ENCODE data around the gene UBE2Q2. TPM values are rescaled to one million over a fixed set of nuclear protein-coding genes. Genes with fewer than 3 reads are reported as not detected.
"Not testable (repeated sequence)": the region's sequence is repeated elsewhere in the genome, so short reads cannot be mapped to it uniquely, and the experiment has no call there.

UBE2Q2 gene
- total RNA-seq, 4 donors from 2014 or later: 64.3 to 76.7 (median 73.3) TPM

GRCh38 chr15:75801859-75802593 lies 41.2 kb upstream of the UBE2Q2 start:
- no peaks in the 10 kb centered on the region for H3K9me3 ChIP-seq
- no peaks in the 10 kb centered on the region for H3K36me3 ChIP-seq
- intact Hi-C loops (cut with DNase I): loop anchor here (5.0 to 10.0 kb wide), 6 partner anchors 75 to 435 kb away; partner anchors contain the start of genes MAN2C1 and SNUPN
- TF ChIP-seq POLR2AphosphoS5 (IDR thresholded peaks at IDR 0.05): peak in 1 of 2 donors; percentile 19
- TF ChIP-seq, protein P1, sequence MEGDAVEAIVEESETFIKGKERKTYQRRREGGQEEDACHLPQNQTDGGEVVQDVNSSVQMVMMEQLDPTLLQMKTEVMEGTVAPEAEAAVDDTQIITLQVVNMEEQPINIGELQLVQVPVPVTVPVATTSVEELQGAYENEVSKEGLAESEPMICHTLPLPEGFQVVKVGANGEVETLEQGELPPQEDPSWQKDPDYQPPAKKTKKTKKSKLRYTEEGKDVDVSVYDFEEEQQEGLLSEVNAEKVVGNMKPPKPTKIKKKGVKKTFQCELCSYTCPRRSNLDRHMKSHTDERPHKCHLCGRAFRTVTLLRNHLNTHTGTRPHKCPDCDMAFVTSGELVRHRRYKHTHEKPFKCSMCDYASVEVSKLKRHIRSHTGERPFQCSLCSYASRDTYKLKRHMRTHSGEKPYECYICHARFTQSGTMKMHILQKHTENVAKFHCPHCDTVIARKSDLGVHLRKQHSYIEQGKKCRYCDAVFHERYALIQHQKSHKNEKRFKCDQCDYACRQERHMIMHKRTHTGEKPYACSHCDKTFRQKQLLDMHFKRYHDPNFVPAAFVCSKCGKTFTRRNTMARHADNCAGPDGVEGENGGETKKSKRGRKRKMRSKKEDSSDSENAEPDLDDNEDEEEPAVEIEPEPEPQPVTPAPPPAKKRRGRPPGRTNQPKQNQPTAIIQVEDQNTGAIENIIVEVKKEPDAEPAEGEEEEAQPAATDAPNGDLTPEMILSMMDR (IDR thresholded peaks at IDR 0.05): peak in 2 of 3 experiments; percentile 84 to 97
- TF ChIP-seq POLR2A (IDR thresholded peaks at IDR 0.05; ENCODE audit: low read depth): no peak
- H3K27ac ChIP-seq (replicated peaks in 1 of 4): no peak overlapping the region
- DNase-seq (ENCODE audit: extremely low spot score): no peak
- H3K27me3 ChIP-seq: peaks cover 0 to 38% (median 0%) of the 10 kb centered on the region in 4 donors
- peak overlapping the region; percentile 28 to 50 (median 31) for H3K4me3 ChIP-seq
- peaks cover 8 to 9% (median 9%) of the 10 kb centered on the region in 4 donors for H3K4me1 ChIP-seq
- WGBS: 8% methylated on average over 15 of the region's 25 CpGs

- not testable (repeated sequence) for DNase-seq (ENCODE audit: extremely low spot score); H3K4me1 ChIP-seq; H3K9me3 ChIP-seq; H3K27ac ChIP-seq (replicated peaks in 1 of 4); H3K36me3 ChIP-seq; H3K4me3 ChIP-seq
- H3K27me3 ChIP-seq: peaks cover 0 to 23% (median 0%) of the 10 kb centered on the region in 4 donors
- WGBS: 88% methylated on average over 2 of the region's 2 CpGs
- intact Hi-C loops (cut with DNase I): loop anchor here (10.0 kb wide), 2 partner anchors 183 to 327 kb away; partner anchors contain the start of gene SNUPN
These were observed 35.8 kb upstream of the UBE2Q2 start for GRCh38 chr15:75807486-75807885.

GRCh38 chr15:75808009-75808408 lies 35.2 kb upstream of the UBE2Q2 start:
- peaks cover 0 to 19% (median 0%) of the 10 kb centered on the region in 4 donors for H3K27me3 ChIP-seq
- 100% methylated on average over 1 of the region's 6 CpGs for WGBS
- H3K4me3 ChIP-seq; H3K27ac ChIP-seq (replicated peaks in 1 of 4); H3K9me3 ChIP-seq; H3K4me1 ChIP-seq; H3K36me3 ChIP-seq; DNase-seq (ENCODE audit: extremely low spot score): not testable (repeated sequence)
- intact Hi-C loops (cut with DNase I): loop anchor here (10.0 kb wide), 2 partner anchors 183 to 327 kb away; partner anchors contain the start of gene SNUPN

DNA sequence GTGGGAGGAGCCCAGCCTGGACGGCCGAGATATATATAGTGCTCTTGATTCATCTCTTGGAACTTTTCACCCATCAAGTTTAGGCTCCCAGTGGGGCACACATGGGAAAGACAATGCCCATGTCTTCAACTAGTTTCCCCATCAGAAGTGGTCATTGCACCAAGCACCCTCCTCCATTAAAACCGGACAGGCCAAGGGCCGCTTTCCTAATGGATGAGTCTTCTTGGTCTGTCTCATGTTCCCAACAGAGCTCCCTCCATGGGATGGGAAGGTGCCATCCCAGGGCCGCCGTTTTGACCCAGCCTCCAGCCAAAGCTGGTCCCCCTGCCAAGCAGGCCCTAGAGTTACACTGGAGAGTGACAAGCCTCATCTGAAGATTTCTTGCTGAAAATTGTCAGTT lies 34.7 kb upstream of the UBE2Q2 start:
- intact Hi-C loops (cut with DNase I): loop anchor here (10.0 kb wide), 2 partner anchors 184 to 326 kb away; partner anchors contain the start of gene SNUPN
- H3K36me3 ChIP-seq: no peaks in the 10 kb centered on the region
- H3K4me1 ChIP-seq: no peaks in the 10 kb centered on the region
- no peak for DNase-seq (ENCODE audit: extremely low spot score)
- H3K27ac ChIP-seq (replicated peaks in 1 of 4): no peak overlapping the region
- H3K4me3 ChIP-seq: no peak overlapping the region
- TF ChIP-seq EP300 (IDR thresholded peaks at IDR 0.05) (no peak), POLR2AphosphoS5 (IDR thresholded peaks at IDR 0.05) (no peak), POLR2A (IDR thresholded peaks at IDR 0.05; ENCODE audit: low read depth) (no peak)
- TF ChIP-seq, protein P1 (IDR thresholded peaks at IDR 0.05): no peak
- 80% methylated on average over 5 of the region's 6 CpGs for WGBS
- H3K9me3 ChIP-seq: no peaks in the 10 kb centered on the region
- peaks cover 0 to 19% (median 0%) of the 10 kb centered on the region in 4 donors for H3K27me3 ChIP-seq

- Histone ChIP-seq H3K27ac (replicated peaks in 1 of 4) (no peak overlapping the region), H3K9me3 (no peaks in the 10 kb centered on the region), H3K4me3 (no peak overlapping the region), H3K4me1 (no peaks in the 10 kb centered on the region), H3K36me3 (no peaks in the 10 kb centered on the region), H3K27me3 (peaks cover 0 to 11% (median 0%) of the 10 kb centered on the region in 4 donors)
- intact Hi-C loops (cut with DNase I): loop anchor here (10.0 kb wide), 2 partner anchors 185 to 325 kb away; partner anchors contain the start of gene SNUPN
- TF ChIP-seq, protein P1 (IDR thresholded peaks at IDR 0.05): peak; percentile 10 to 42 (median 41)
- no peak for TF ChIP-seq POLR2AphosphoS5 (IDR thresholded peaks at IDR 0.05)
- no peak for TF ChIP-seq EP300 (IDR thresholded peaks at IDR 0.05)
- 68% methylated on average over 10 of the region's 10 CpGs for WGBS
- DNase-seq (ENCODE audit: extremely low spot score): no peak
These were observed 33.1 kb upstream of the UBE2Q2 start for GRCh38 chr15:75809986-75810750.
